A549 (cell line): ENCODE results near the gene OR2F2.

Source experiments
- FOXS1 ChIP-seq: fragments of 250-450 bp; sonication (Bioruptor Pico); IDR thresholded peaks from 2 replicates; pipeline ENCODE4 v1.5.0; 2020; ENCODE audit warnings: mild to moderate bottlenecking, moderate library complexity
- HDAC2 ChIP-seq: fragments of 200-600 bp; sonication (generic); IDR thresholded peaks from 2 replicates; pipeline ENCODE4 v1.6.1; 2016
- HOXB5 ChIP-seq: fragments of 250-450 bp; sonication (Bioruptor Pico); IDR thresholded peaks from 2 replicates; pipeline ENCODE4 v1.5.0; 2020; ENCODE audit warnings: mild to moderate bottlenecking, moderate library complexity
- MYC ChIP-seq: IDR thresholded peaks from 2 replicates; pipeline ENCODE4 v1.6.1; 2012; ENCODE audit warnings: mild to moderate bottlenecking, inconsistent platforms, low read length, improper control_type of control experiment, borderline replicate concordance
- POLR2A ChIP-seq: IDR thresholded peaks from 2 replicates; pipeline ENCODE4 v1.6.1; 2012; ENCODE audit warnings: mild to moderate bottlenecking, low read length
- RCOR1 ChIP-seq: fragments of 150-350 bp; IDR thresholded peaks from 2 replicates; pipeline ENCODE4 v1.6.1; 2014; ENCODE audit warnings: antibody characterized with exemption, low read length, low read depth
- RFX5 ChIP-seq: fragments of 450-650 bp; IDR thresholded peaks from 2 replicates; pipeline ENCODE4 v1.7.1; 2014; ENCODE audit warnings: antibody characterized with exemption, mild to moderate bottlenecking, moderate library complexity
- RNF2 ChIP-seq: fragments of 200-600 bp; sonication (generic); IDR thresholded peaks from 2 replicates; pipeline ENCODE4 v1.6.1; 2016; ENCODE audit warnings: low read depth, mild to moderate bottlenecking, antibody characterized with exemption, moderate library complexity, borderline replicate concordance
- SMC3 ChIP-seq: fragments of >200 bp; sonication (Bioruptor Twin); formaldehyde crosslinking; IDR thresholded peaks from 3 replicates; pipeline ENCODE4 v1.6.1; 2018; ENCODE audit warnings: inconsistent platforms
- TF ChIP-seq, protein P1 (sequence below): fragments of >200 bp; sonication (Bioruptor Twin); formaldehyde crosslinking; IDR thresholded peaks from 3 replicates; pipeline ENCODE4 v1.5.1; 2016
- TF ChIP-seq, protein P2 (sequence below): fragments of 250-450 bp; sonication (Bioruptor Pico); IDR thresholded peaks from 2 replicates; pipeline ENCODE4 v1.5.0; 2021; ENCODE audit warnings: mild to moderate bottlenecking, moderate library complexity, borderline replicate concordance
- TF ChIP-seq, protein P3 (sequence below): fragments of 200-600 bp; sonication (generic); IDR thresholded peaks from 2 replicates; pipeline ENCODE4 v1.6.1; 2016; ENCODE audit warnings: antibody characterized with exemption, mild to moderate bottlenecking, moderate library complexity

DNA sequence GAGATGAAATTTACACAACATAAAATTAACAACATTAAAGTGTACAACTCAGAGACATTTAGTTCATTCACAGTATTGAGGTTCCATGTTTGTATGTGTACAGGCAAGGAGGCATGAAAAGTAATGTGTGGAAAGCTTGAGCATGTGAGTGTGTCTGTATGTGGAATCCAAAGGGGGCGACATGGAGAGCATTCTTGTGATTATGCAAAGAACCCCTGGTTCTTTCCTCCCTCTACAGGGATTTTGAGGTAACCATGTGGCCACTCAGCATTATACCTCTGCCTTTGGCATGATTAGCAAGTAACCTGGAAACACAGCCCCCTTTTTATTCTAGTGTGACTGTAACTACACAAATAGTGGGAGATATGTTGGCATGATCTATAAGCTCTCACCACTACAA lies 40.6 kb downstream of the OR2F2 start:
- no peak for TF ChIP-seq POLR2A
- TF ChIP-seq, protein P1, sequence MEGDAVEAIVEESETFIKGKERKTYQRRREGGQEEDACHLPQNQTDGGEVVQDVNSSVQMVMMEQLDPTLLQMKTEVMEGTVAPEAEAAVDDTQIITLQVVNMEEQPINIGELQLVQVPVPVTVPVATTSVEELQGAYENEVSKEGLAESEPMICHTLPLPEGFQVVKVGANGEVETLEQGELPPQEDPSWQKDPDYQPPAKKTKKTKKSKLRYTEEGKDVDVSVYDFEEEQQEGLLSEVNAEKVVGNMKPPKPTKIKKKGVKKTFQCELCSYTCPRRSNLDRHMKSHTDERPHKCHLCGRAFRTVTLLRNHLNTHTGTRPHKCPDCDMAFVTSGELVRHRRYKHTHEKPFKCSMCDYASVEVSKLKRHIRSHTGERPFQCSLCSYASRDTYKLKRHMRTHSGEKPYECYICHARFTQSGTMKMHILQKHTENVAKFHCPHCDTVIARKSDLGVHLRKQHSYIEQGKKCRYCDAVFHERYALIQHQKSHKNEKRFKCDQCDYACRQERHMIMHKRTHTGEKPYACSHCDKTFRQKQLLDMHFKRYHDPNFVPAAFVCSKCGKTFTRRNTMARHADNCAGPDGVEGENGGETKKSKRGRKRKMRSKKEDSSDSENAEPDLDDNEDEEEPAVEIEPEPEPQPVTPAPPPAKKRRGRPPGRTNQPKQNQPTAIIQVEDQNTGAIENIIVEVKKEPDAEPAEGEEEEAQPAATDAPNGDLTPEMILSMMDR, result no peak
- TF ChIP-seq FOXS1 (CRISPR knock-in tag), result no peak
- no peak for TF ChIP-seq RFX5
- no peak for TF ChIP-seq SMC3
- TF ChIP-seq, protein P2, sequence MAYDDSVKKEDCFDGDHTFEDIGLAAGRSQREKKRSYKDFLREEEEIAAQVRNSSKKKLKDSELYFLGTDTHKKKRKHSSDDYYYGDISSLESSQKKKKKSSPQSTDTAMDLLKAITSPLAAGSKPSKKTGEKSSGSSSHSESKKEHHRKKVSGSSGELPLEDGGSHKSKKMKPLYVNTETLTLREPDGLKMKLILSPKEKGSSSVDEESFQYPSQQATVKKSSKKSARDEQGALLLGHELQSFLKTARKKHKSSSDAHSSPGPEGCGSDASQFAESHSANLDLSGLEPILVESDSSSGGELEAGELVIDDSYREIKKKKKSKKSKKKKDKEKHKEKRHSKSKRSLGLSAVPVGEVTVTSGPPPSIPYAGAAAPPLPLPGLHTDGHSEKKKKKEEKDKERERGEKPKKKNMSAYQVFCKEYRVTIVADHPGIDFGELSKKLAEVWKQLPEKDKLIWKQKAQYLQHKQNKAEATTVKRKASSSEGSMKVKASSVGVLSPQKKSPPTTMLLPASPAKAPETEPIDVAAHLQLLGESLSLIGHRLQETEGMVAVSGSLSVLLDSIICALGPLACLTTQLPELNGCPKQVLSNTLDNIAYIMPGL (CRISPR knock-in tag), result no peak
- no peak for TF ChIP-seq RCOR1
- no peak for TF ChIP-seq RNF2
- TF ChIP-seq, protein P3, sequence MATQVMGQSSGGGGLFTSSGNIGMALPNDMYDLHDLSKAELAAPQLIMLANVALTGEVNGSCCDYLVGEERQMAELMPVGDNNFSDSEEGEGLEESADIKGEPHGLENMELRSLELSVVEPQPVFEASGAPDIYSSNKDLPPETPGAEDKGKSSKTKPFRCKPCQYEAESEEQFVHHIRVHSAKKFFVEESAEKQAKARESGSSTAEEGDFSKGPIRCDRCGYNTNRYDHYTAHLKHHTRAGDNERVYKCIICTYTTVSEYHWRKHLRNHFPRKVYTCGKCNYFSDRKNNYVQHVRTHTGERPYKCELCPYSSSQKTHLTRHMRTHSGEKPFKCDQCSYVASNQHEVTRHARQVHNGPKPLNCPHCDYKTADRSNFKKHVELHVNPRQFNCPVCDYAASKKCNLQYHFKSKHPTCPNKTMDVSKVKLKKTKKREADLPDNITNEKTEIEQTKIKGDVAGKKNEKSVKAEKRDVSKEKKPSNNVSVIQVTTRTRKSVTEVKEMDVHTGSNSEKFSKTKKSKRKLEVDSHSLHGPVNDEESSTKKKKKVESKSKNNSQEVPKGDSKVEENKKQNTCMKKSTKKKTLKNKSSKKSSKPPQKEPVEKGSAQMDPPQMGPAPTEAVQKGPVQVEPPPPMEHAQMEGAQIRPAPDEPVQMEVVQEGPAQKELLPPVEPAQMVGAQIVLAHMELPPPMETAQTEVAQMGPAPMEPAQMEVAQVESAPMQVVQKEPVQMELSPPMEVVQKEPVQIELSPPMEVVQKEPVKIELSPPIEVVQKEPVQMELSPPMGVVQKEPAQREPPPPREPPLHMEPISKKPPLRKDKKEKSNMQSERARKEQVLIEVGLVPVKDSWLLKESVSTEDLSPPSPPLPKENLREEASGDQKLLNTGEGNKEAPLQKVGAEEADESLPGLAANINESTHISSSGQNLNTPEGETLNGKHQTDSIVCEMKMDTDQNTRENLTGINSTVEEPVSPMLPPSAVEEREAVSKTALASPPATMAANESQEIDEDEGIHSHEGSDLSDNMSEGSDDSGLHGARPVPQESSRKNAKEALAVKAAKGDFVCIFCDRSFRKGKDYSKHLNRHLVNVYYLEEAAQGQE, result no peak
- TF ChIP-seq MYC, result no peak
- no peak for TF ChIP-seq HDAC2
- TF ChIP-seq HOXB5, result no peak
